Gastrocnemius medialis (tissue), 4 donors: Measurements from ENCODE around the gene METTL13.

Experiments used
- CTCF ChIP-seq, 5 experiments: fragments of 450-650 bp in 3 of 5; fragments of 200-600 bp in 2 of 5; sonication (generic) in 2 of 5; IDR thresholded peaks in 4 of 5; conservative IDR thresholded peaks in 1 of 5; 1 replicate in 4 of 5; 2 replicates in 1 of 5; pipeline ENCODE4 v1.5.1; 2016 to 2019; ENCODE audit warnings: antibody characterized with exemption in 5 of 5, mild to moderate bottlenecking in 3 of 5, moderate library complexity in 3 of 5
- POLR2A ChIP-seq, 2 donors: fragments of 450-650 bp; IDR thresholded peaks; one replicate each; pipeline ENCODE4 v1.6.1; 2017; ENCODE audit warnings: antibody characterized with exemption in 2 of 2, mild to moderate bottlenecking in 2 of 2, moderate library complexity in 2 of 2

GRCh38 chr1:171751221-171751620 is 30.2 kb upstream of the METTL13 start:
- no peak for TF ChIP-seq CTCF (IDR thresholded peaks at IDR 0.05 in 4 of 5, conservative IDR thresholded peaks at IDR 0.05 in 1 of 5)
- no peak for TF ChIP-seq POLR2A (IDR thresholded peaks at IDR 0.05)
